K562 (cell line): ENCODE measurements around the gene UBXN11. TPM values are rescaled to one million over a fixed set of nuclear protein-coding genes. Genes with fewer than 3 reads are reported as not detected.

Experiments used
- CHD2 ChIP-seq: IDR thresholded peaks from 2 replicates; pipeline ENCODE4 v1.6.1; 2011; ENCODE audit warnings: low read depth, low read length
- FOXA1 ChIP-seq: fragments of 450-650 bp; IDR thresholded peaks from 2 replicates; pipeline ENCODE4 v1.6.1; 2016; ENCODE audit warnings: mild to moderate bottlenecking, borderline replicate concordance
- MAFF ChIP-seq: IDR thresholded peaks from 2 replicates; pipeline ENCODE4 v1.6.1; 2012; ENCODE audit warnings: low read length, improper control_type of control experiment
- MCM3 ChIP-seq: fragments of 450-650 bp; IDR thresholded peaks from 2 replicates; pipeline ENCODE4 v1.6.1; 2016
- MIER1 ChIP-seq: fragments of 450-650 bp; IDR thresholded peaks from 2 replicates; pipeline ENCODE4 v1.6.1; 2016; ENCODE audit warnings: antibody characterized with exemption, mild to moderate bottlenecking, low read depth
- RFX1 ChIP-seq: fragments of 450-650 bp; IDR thresholded peaks from 2 replicates; pipeline ENCODE4 v1.6.1; 2016; ENCODE audit warnings: mild to moderate bottlenecking, moderate library complexity
- SMARCC2 ChIP-seq: fragments of 450-650 bp; IDR thresholded peaks from 2 replicates; pipeline ENCODE4 v1.6.1; 2017; ENCODE audit warnings: antibody characterized with exemption, moderate library complexity, mild to moderate bottlenecking, low read depth
- SNRNP70 ChIP-seq: fragments of 200-400 bp; formaldehyde crosslinking; optimal IDR thresholded peaks from 2 replicates; pipeline ENCODE3; 2017; ENCODE audit warnings: low read depth, low read length
- STAG1 ChIP-seq: sonication (generic); formaldehyde crosslinking; IDR thresholded peaks from 2 replicates; pipeline ENCODE4 v1.5.0; 2020; ENCODE audit warnings: missing genetic modification reagents, borderline replicate concordance
- TFAM ChIP-seq: fragments of 250-450 bp; sonication (Bioruptor Pico); conservative IDR thresholded peaks from 2 replicates; pipeline ENCODE4 v1.5.0; 2021; ENCODE audit warnings: mild to moderate bottlenecking, moderate library complexity
- TRIM28 ChIP-seq: fragments of 450-650 bp; IDR thresholded peaks from 2 replicates; pipeline ENCODE4 v1.6.1; 2017
- YY1 ChIP-seq, 3 experiments: IDR thresholded peaks; 2 replicates each; pipeline ENCODE4 v1.6.1; 2011; ENCODE audit warnings: low read length in 2 of 3, mild to moderate bottlenecking in 2 of 3, moderate library complexity in 2 of 3, borderline replicate concordance in 1 of 3, control low read depth in 1 of 3, low read depth in 1 of 3; ENCODE audit not compliant: insufficient read depth in 3 of 3, insufficient replicate concordance in 2 of 3, control insufficient read depth in 1 of 3, insufficient read length in 1 of 3; ENCODE audit errors: extremely low read depth in 1 of 3
- ZNF354B ChIP-seq: fragments of 250-450 bp; sonication (Bioruptor Pico); IDR thresholded peaks from 2 replicates; pipeline ENCODE4 v1.4.0; 2020
- polyA plus RNA-seq, 8 experiments: library from polyadenylated mRNA; depleted of rRNA in 4 of 8; stranded (reverse) in 5 of 8; unstranded in 3 of 8; fragments of >200 nt; fragmentation: Nextera tagmentation in 2 of 8; fragmentation: Illumina TruSeq in 1 of 8; extraction: Ambion mirVana in 2 of 8; extraction: Trizol in 1 of 8; gene quantifications; 2 replicates each; pipeline versions ENCODE4 v1.2.1 to v1.2.3, GENCODE V29; 2011 to 2014; ENCODE audit warnings: inconsistent platforms in 1 of 8, missing spikeins in 1 of 8
- total RNA-seq, 7 experiments: library from RNA; depleted of rRNA in 6 of 7; stranded (reverse); fragments of >200 nt in 6 of 7; fragmentation: Illumina TruSeq in 2 of 7; extraction: Trizol in 2 of 7; gene quantifications; 2 replicates each; pipeline versions ENCODE4 v1.2.1 to v1.2.3, GENCODE V29; 2011 to 2021; ENCODE audit warnings: low replicate concordance in 1 of 7
- TF ChIP-seq, protein P1 (sequence below): fragments of 250-450 bp; sonication (Bioruptor Pico); IDR thresholded peaks from 2 replicates; pipeline ENCODE4 v1.4.0; 2020; ENCODE audit warnings: mild to moderate bottlenecking, moderate library complexity
- TF ChIP-seq, protein P2 (sequence below), 2 experiments: fragments of 150-350 bp in 1 of 2; IDR thresholded peaks; 2 replicates each; pipeline ENCODE4 v1.6.1; 2012 to 2016; ENCODE audit warnings: low read depth in 2 of 2, low read length in 2 of 2, mild to moderate bottlenecking in 1 of 2, moderate library complexity in 1 of 2
- TF ChIP-seq, protein P3 (sequence below): fragments of 250-450 bp; sonication (Bioruptor Pico); IDR thresholded peaks from 2 replicates; pipeline ENCODE4 v1.8.0; 2022; ENCODE audit warnings: inconsistent platforms, mild to moderate bottlenecking, moderate library complexity, borderline replicate concordance
- TF ChIP-seq, protein P4 (sequence below): fragments of 450-650 bp; conservative IDR thresholded peaks from 2 replicates; pipeline ENCODE4 v1.6.1; 2016; ENCODE audit warnings: missing genetic modification characterization, low read depth, mild to moderate bottlenecking, missing compliant biosample characterization, moderate library complexity

The UBXN11 gene
- total and polyA plus RNA-seq, 9 of the 15 experiments (the other 6 are each of a cell fraction or from before 2014, with no cell fraction given): 0.48 to 34.3 (median 11.3) TPM

GRCh38 chr1:26284597-26285347, 21.7 kb downstream of the UBXN11 start (continued):
- TF ChIP-seq, protein P1, sequence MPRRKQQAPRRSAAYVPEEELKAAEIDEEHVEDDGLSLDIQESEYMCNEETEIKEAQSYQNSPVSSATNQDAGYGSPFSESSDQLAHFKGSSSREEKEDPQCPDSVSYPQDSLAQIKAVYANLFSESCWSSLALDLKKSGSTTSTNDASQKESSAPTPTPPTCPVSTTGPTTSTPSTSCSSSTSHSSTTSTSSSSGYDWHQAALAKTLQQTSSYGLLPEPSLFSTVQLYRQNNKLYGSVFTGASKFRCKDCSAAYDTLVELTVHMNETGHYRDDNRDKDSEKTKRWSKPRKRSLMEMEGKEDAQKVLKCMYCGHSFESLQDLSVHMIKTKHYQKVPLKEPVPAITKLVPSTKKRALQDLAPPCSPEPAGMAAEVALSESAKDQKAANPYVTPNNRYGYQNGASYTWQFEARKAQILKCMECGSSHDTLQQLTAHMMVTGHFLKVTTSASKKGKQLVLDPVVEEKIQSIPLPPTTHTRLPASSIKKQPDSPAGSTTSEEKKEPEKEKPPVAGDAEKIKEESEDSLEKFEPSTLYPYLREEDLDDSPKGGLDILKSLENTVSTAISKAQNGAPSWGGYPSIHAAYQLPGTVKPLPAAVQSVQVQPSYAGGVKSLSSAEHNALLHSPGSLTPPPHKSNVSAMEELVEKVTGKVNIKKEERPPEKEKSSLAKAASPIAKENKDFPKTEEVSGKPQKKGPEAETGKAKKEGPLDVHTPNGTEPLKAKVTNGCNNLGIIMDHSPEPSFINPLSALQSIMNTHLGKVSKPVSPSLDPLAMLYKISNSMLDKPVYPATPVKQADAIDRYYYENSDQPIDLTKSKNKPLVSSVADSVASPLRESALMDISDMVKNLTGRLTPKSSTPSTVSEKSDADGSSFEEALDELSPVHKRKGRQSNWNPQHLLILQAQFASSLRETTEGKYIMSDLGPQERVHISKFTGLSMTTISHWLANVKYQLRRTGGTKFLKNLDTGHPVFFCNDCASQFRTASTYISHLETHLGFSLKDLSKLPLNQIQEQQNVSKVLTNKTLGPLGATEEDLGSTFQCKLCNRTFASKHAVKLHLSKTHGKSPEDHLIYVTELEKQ (CRISPR knock-in tag): no peak
- TF ChIP-seq ZNF354B (no peak), FOXA1 (no peak), CHD2 (peak; percentile 22; the same call in 1 of the 2 replicates), STAG1 (peak; percentile 29), SNRNP70 (no peak), RFX1 (no peak), TRIM28 (peak; percentile 78), YY1 (IDR thresholded peaks at IDR 0.05; ENCODE audit: borderline replicate concordance in 1 of 3, control insufficient read depth in 1 of 3, extremely low read depth in 1 of 3, insufficient read depth in 3 of 3, insufficient read length in 1 of 3, insufficient replicate concordance in 2 of 3, low read depth in 1 of 3, low read length in 2 of 3) (no peak), MCM3 (no peak), MIER1 (no peak), TFAM (CRISPR knock-in tag) (no peak), MAFF (peak; percentile 66), SMARCC2 (peak; percentile 96)
- TF ChIP-seq, protein P2, sequence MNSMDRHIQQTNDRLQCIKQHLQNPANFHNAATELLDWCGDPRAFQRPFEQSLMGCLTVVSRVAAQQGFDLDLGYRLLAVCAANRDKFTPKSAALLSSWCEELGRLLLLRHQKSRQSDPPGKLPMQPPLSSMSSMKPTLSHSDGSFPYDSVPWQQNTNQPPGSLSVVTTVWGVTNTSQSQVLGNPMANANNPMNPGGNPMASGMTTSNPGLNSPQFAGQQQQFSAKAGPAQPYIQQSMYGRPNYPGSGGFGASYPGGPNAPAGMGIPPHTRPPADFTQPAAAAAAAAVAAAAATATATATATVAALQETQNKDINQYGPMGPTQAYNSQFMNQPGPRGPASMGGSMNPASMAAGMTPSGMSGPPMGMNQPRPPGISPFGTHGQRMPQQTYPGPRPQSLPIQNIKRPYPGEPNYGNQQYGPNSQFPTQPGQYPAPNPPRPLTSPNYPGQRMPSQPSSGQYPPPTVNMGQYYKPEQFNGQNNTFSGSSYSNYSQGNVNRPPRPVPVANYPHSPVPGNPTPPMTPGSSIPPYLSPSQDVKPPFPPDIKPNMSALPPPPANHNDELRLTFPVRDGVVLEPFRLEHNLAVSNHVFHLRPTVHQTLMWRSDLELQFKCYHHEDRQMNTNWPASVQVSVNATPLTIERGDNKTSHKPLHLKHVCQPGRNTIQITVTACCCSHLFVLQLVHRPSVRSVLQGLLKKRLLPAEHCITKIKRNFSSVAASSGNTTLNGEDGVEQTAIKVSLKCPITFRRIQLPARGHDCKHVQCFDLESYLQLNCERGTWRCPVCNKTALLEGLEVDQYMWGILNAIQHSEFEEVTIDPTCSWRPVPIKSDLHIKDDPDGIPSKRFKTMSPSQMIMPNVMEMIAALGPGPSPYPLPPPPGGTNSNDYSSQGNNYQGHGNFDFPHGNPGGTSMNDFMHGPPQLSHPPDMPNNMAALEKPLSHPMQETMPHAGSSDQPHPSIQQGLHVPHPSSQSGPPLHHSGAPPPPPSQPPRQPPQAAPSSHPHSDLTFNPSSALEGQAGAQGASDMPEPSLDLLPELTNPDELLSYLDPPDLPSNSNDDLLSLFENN (IDR thresholded peaks at IDR 0.05; ENCODE audit: low read depth in 2 of 2, low read length in 2 of 2): peak in 1 of 2 experiments; percentile 70; a peak in 2 of 4 replicates
- TF ChIP-seq, protein P3, sequence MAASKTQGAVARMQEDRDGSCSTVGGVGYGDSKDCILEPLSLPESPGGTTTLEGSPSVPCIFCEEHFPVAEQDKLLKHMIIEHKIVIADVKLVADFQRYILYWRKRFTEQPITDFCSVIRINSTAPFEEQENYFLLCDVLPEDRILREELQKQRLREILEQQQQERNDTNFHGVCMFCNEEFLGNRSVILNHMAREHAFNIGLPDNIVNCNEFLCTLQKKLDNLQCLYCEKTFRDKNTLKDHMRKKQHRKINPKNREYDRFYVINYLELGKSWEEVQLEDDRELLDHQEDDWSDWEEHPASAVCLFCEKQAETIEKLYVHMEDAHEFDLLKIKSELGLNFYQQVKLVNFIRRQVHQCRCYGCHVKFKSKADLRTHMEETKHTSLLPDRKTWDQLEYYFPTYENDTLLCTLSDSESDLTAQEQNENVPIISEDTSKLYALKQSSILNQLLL (CRISPR knock-in tag): no peak
- TF ChIP-seq, protein P4, sequence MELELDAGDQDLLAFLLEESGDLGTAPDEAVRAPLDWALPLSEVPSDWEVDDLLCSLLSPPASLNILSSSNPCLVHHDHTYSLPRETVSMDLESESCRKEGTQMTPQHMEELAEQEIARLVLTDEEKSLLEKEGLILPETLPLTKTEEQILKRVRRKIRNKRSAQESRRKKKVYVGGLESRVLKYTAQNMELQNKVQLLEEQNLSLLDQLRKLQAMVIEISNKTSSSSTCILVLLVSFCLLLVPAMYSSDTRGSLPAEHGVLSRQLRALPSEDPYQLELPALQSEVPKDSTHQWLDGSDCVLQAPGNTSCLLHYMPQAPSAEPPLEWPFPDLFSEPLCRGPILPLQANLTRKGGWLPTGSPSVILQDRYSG (tag): peak; percentile 80
